SH-SY5Y (cell line): ENCODE results near the gene FAT2.

ENCODE experiments used
- GATA2 ChIP-seq: IDR thresholded peaks from 2 replicates; pipeline ENCODE4 v1.6.1; 2011; ENCODE audit warnings: mild to moderate bottlenecking, low read depth, low read length
- GATA3 ChIP-seq: IDR thresholded peaks from 2 replicates; pipeline ENCODE4 v1.6.1; 2011; ENCODE audit warnings: low read depth, mild to moderate bottlenecking, low read length, moderate library complexity

- TF ChIP-seq GATA3 (no peak), GATA2 (no peak)
These were observed 20.1 kb upstream of the FAT2 start for GRCh38 chr5:151611127-151611775.
